Measurements from ENCODE around the gene ATOSB. TPM values are rescaled to one million over a fixed set of nuclear protein-coding genes. Genes with fewer than 3 reads are reported as not detected.
A peak's percentile ranks its signal among the peaks of the same experiment; 100 is the strongest.

Gene ATOSB
- total RNA-seq, 3 donors from 2014 or later, result 7.8 to 21.1 (median 8.8) TPM

DNA sequence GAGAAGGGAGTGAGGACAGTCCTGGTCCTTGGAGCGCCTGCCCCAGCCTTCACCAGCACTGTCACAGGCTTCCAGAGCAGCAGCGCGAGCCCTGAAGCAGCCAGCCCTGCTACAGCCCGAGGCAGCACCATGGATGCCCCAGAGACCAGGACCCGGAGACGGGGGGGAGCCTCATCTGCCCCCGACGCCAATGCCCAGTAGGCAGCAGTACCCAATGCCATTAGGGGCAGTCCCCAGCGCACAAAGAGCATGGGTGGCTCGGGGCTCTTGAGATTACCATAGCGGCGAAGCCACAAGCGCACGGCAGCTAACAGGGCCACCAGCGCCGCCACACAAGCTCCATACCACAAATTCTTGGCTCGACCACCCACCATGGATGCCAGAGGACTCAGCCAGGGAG lies 24.1 kb downstream of the ATOSB start:
- H3K9me3 ChIP-seq, result no peaks in the 10 kb centered on the region
- TF ChIP-seq, protein P1, sequence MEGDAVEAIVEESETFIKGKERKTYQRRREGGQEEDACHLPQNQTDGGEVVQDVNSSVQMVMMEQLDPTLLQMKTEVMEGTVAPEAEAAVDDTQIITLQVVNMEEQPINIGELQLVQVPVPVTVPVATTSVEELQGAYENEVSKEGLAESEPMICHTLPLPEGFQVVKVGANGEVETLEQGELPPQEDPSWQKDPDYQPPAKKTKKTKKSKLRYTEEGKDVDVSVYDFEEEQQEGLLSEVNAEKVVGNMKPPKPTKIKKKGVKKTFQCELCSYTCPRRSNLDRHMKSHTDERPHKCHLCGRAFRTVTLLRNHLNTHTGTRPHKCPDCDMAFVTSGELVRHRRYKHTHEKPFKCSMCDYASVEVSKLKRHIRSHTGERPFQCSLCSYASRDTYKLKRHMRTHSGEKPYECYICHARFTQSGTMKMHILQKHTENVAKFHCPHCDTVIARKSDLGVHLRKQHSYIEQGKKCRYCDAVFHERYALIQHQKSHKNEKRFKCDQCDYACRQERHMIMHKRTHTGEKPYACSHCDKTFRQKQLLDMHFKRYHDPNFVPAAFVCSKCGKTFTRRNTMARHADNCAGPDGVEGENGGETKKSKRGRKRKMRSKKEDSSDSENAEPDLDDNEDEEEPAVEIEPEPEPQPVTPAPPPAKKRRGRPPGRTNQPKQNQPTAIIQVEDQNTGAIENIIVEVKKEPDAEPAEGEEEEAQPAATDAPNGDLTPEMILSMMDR (IDR thresholded peaks at IDR 0.05), result no peak
- TF ChIP-seq POLR2AphosphoS5 (IDR thresholded peaks at IDR 0.05), result no peak
- H3K27ac ChIP-seq, result no peak overlapping the region
- H3K4me3 ChIP-seq, result no peak overlapping the region
- no peak for DNase-seq (ENCODE audit: low spot score in 2 of 2)
- H3K27me3 ChIP-seq, result no peaks in the 10 kb centered on the region
- peaks cover 18% of the 10 kb centered on the region for H3K36me3 ChIP-seq
- intact Hi-C loops (cut with DNase I; ENCODE audit: low total_unique reads), result loop anchor here (10.0 kb wide), 1 partner anchor 383 kb away; no protein-coding TSS in a partner anchor
- peaks cover 0 to 7% of the 10 kb centered on the region in 2 donors for H3K4me1 ChIP-seq

DNA sequence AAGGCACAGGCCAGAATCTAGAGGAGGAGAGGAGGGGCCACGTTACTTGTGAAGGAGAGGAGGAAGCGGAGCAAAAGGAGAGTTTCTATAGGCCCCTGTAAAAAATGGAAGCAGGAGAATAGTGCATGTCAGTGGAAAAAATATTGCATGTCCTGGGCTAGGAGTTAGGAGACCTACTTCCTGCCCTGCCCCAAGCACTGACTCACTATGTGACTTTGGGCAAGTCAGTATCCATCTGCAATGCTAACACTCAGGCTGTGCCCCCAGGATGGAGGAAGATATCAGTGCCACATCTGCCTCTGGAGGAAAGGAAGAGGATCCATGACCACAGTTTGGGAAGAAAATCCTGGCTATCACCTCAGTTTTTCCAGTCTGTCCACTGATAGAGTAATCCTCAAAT lies 26.2 kb downstream of the ATOSB start:
- TF ChIP-seq POLR2AphosphoS5 (IDR thresholded peaks at IDR 0.05), result no peak
- no peak for TF ChIP-seq POLR2A (IDR thresholded peaks at IDR 0.05)
- TF ChIP-seq, protein P1 (IDR thresholded peaks at IDR 0.05), result no peak
- Histone ChIP-seq H3K9me3 (no peaks in the 10 kb centered on the region), H3K4me1 (no peaks in the 10 kb centered on the region), H3K27ac (no peak overlapping the region), H3K4me3 (no peak overlapping the region), H3K27me3 (no peaks in the 10 kb centered on the region), H3K36me3 (peaks cover 18% of the 10 kb centered on the region)
- DNase-seq (ENCODE audit: low spot score in 2 of 2), result no peak
- intact Hi-C loops (cut with DNase I; ENCODE audit: low total_unique reads), result no loop called here

DNA sequence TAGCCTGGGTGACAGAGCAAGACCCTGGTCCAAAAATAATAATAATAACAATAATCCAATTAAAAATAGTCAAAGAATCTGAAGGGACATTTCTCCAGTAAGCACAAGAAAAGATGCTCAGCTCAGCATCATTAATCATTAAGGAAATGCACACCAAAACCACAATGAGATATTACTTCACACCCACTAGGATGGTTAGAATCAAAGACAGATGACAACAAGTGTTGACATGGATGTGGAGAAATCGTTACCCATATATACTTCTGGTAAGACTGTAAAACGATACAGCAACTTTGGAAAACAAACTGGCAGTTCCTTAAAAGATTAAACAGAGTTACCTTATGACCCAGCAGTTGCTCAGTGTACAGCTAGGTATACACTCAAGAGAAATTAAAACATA lies 30.6 kb downstream of the ATOSB start:
- no peak for DNase-seq (ENCODE audit: low spot score in 2 of 2)
- H3K9me3 ChIP-seq, result no peaks in the 10 kb centered on the region
- H3K4me1 ChIP-seq, result no peaks in the 10 kb centered on the region
- H3K27ac ChIP-seq, result no peak overlapping the region
- no peak overlapping the region for H3K4me3 ChIP-seq
- intact Hi-C loops (cut with DNase I; ENCODE audit: low total_unique reads), result no loop called here
- peaks cover 5% of the 10 kb centered on the region for H3K36me3 ChIP-seq
- H3K27me3 ChIP-seq, result no peaks in the 10 kb centered on the region
- TF ChIP-seq POLR2A (IDR thresholded peaks at IDR 0.05) (no peak), POLR2AphosphoS5 (IDR thresholded peaks at IDR 0.05) (no peak)
- TF ChIP-seq, protein P1 (IDR thresholded peaks at IDR 0.05), result no peak

DNA sequence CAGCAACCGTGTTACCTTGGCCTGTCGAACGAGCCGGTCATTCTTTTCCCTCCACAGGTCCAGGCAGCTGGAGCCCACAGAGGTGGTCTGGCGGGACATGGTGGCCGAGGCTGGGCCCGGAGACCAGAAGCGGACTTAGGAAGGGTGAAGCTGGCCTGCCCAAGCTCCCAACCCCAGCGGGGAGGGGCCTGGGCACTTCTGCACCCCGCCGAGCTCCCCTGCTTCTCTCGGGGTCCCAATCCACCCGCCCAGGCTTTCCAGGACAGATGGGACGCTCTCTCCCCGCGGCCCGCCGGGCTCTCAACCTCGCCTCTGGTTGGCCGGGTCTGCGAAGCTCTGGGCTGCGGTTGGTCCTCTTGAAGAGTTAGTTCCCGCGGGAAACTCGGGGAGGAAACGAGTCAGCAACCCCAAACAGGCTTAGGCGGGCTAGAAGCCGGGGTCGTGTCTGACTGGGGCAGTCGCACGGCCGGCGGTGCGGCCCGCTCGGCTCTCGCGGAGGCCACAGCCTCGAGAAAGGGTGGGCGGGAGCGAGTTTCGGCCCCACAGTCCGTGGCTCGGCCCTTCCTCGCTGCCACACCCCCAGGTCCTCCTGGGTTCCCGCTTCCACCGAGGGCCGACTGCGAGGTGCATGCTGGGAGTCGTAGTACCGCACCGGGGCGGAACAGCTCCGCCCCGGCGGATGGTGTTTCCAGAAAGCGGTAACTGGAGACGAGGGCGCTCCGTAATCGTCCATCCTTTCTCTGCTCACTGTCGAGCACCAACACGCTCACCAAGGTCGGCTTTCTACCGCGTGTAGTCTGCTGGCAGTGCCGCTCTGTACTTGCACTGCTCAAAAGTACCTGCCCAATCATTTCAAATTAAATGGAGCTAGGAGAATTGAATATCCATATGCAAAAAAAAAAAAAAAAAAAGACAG lies 36.0 kb downstream of the ATOSB start, which contains the start of gene FANCG:
Gene FANCG (minus strand): TSS at position 517 of the 916 bp plus-strand sequence. CDS start 418 bp downstream, at position 99.
- H3K27ac ChIP-seq, result peak within 1 kb of the TSS; percentile 61 to 74
- H3K4me3 ChIP-seq, result peak within 1 kb of the TSS; percentile 52 to 82 (median 79)
- H3K9me3 ChIP-seq, result no peaks in the 10 kb centered on the region
- no peak for TF ChIP-seq POLR2A (IDR thresholded peaks at IDR 0.05)
- TF ChIP-seq, protein P1 (IDR thresholded peaks at IDR 0.05), result no peak
- TF ChIP-seq POLR2AphosphoS5 (IDR thresholded peaks at IDR 0.05), result peak; percentile 59 to 79 (median 66)
- peak; percentile 82 to 83 for DNase-seq (ENCODE audit: low spot score in 2 of 2)
- H3K36me3 ChIP-seq, result no peaks in the 10 kb centered on the region
- intact Hi-C loops (cut with DNase I; ENCODE audit: low total_unique reads), result no loop called here
- H3K27me3 ChIP-seq, result no peaks in the 10 kb centered on the region
- H3K4me1 ChIP-seq, result peaks cover 0 to 10% of the 10 kb centered on the region in 2 donors

DNA sequence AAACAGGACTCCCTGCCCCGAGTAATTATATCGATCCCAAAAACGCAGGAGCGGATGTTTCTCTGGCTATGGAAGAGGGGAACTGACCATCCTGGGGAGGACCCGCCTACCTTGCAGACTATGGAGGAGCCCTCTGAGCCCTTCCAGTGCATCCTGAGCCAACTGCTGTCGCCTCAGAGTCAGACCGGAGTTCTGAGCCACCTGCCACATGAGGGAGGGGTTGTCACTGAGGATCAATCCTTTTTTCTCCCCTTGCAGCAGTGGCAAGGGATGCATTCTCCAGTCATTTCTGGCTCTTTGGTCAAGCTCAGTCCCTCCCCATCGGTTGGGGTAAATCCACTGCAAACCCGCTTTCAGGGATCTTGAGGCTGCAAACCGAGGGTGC lies 36.6 kb downstream of the ATOSB start:
- no peaks in the 10 kb centered on the region for H3K9me3 ChIP-seq
- intact Hi-C loops (cut with DNase I; ENCODE audit: low total_unique reads), result no loop called here
- peak overlapping the region; percentile 61 to 74 for H3K27ac ChIP-seq
- no peak for TF ChIP-seq POLR2A (IDR thresholded peaks at IDR 0.05)
- TF ChIP-seq, protein P1 (IDR thresholded peaks at IDR 0.05), result no peak
- TF ChIP-seq POLR2AphosphoS5 (IDR thresholded peaks at IDR 0.05), result no peak
- H3K27me3 ChIP-seq, result no peaks in the 10 kb centered on the region
- H3K4me1 ChIP-seq, result peaks cover 0 to 10% of the 10 kb centered on the region in 2 donors
- H3K36me3 ChIP-seq, result no peaks in the 10 kb centered on the region
- H3K4me3 ChIP-seq, result peak overlapping the region; percentile 52 to 82 (median 79)
- no peak for DNase-seq (ENCODE audit: low spot score in 2 of 2)

All from breast epithelium (tissue), 4 donors.